ENCODE data around the gene NR5A1. TPM values are rescaled to one million over a fixed set of nuclear protein-coding genes. Genes with fewer than 3 reads are reported as not detected.

The NR5A1 gene
- polyA plus RNA-seq, 3 donors, result not detected

DNA sequence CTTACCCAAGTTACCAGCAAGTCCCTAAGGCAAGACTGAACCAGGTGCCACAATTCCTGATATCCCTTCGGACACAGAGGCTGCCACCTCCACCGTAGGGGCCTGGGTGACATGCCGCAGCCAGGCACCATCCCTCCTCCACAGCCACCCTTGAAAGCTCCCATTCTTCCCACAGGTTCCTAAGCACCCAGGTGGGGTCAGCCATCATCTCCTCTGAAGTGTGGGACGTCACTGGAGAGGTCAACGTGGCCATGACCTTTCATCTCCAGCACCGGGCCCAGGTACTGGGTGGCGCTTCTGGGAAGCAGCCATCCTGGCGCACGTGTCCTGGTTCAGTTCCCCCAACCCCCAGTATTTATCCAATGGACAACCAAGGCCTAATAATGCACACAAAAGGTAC lies 48.8 kb downstream of the NR5A1 start:
- no peak overlapping the region for H3K4me3 ChIP-seq (replicated peaks in 1 of 3; ENCODE audit: low read depth in 2 of 3, low read length in 3 of 3)
- H3K9me3 ChIP-seq (replicated peaks in 1 of 2; ENCODE audit: control insufficient read depth in 1 of 2, insufficient read depth in 1 of 2, low read length in 2 of 2), result no peaks in the 10 kb centered on the region
- no peak overlapping the region for H3K4me2 ChIP-seq (replicated peaks; ENCODE audit: extremely low read depth, low read length, poor library complexity, severe bottlenecking)
- no peaks in the 10 kb centered on the region for H3K4me1 ChIP-seq (ENCODE audit: control insufficient read depth in 1 of 2, insufficient read depth in 2 of 2, low read length in 2 of 2)
- H2AFZ ChIP-seq (ENCODE audit: insufficient read depth, low read depth, low read length, poor library complexity, severe bottlenecking), result no peak overlapping the region
- DNase-seq, result no peak
- H3K9me3 Mint-ChIP-seq, result peaks cover 0 to 8% (median 5%) of the 10 kb centered on the region in 7 donors
- intact Hi-C loops (cut with micrococcal nuclease), result no loop called here
- H3K4me3 Mint-ChIP-seq, result no peak overlapping the region
- H3K27ac Mint-ChIP-seq, result peak overlapping the region in 1 of 7 donors; percentile 33
- no peaks in the 10 kb centered on the region for H3K36me3 Mint-ChIP-seq
- H4K20me1 ChIP-seq (ENCODE audit: insufficient read depth, low read length), result no peaks in the 10 kb centered on the region
- H3K9ac ChIP-seq (ENCODE audit: insufficient read depth, low read length, poor library complexity, severe bottlenecking), result no peak overlapping the region
- TF ChIP-seq, protein P1, sequence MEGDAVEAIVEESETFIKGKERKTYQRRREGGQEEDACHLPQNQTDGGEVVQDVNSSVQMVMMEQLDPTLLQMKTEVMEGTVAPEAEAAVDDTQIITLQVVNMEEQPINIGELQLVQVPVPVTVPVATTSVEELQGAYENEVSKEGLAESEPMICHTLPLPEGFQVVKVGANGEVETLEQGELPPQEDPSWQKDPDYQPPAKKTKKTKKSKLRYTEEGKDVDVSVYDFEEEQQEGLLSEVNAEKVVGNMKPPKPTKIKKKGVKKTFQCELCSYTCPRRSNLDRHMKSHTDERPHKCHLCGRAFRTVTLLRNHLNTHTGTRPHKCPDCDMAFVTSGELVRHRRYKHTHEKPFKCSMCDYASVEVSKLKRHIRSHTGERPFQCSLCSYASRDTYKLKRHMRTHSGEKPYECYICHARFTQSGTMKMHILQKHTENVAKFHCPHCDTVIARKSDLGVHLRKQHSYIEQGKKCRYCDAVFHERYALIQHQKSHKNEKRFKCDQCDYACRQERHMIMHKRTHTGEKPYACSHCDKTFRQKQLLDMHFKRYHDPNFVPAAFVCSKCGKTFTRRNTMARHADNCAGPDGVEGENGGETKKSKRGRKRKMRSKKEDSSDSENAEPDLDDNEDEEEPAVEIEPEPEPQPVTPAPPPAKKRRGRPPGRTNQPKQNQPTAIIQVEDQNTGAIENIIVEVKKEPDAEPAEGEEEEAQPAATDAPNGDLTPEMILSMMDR (IDR thresholded peaks at IDR 0.05), result no peak
- peaks cover 9 to 30% (median 20%) of the 10 kb centered on the region in 3 donors for H3K27me3 Mint-ChIP-seq (ENCODE audit: low read depth in 3 of 3)
- H3K27ac ChIP-seq (ENCODE audit: low read depth in 1 of 2, low read length in 2 of 2), result no peak overlapping the region
- H3K4me1 Mint-ChIP-seq, result no peaks in the 10 kb centered on the region
- H3K36me3 ChIP-seq (replicated peaks in 1 of 2; ENCODE audit: control insufficient read depth in 1 of 2, insufficient read depth in 2 of 2, low read length in 2 of 2), result no peaks in the 10 kb centered on the region
- 96% methylated on average over 7 of the region's 9 CpGs for WGBS (ENCODE audit: insufficient coverage)
- H3K79me2 ChIP-seq (ENCODE audit: insufficient read depth, low read length), result no peaks in the 10 kb centered on the region
- peaks cover 0 to 6% of the 10 kb centered on the region in 2 donors for H3K27me3 ChIP-seq (ENCODE audit: control insufficient read depth in 2 of 2, insufficient read depth in 2 of 2, low read length in 2 of 2)

DNA sequence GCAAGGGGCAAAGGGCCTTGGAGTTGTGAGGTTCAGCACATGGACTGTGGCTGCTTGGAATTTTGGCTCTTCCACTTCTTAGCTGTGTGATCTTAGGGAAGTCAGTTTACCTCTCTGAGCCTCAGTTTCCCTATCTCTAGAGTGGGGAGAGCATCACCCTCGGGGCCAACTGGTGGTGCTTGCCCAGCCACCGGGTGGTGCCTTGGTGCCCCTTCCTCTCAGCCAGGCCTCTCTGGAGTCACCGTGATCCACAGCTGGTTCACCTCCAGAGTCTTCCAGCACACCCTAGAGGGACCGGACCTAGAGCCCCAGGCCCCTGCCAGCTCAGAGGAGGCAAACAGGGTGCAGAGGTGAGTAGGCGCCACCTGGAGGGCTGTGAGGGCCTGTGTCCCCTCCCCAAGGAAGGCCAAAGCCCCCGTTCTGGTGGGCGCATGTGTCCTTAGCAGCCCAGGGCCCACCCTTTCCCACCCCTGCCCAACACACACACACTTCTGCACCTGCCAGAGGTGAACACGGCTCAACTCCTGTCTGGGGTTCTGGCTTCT lies 49.2 kb downstream of the NR5A1 start:
- no peak overlapping the region for H3K27ac ChIP-seq (ENCODE audit: low read depth in 1 of 2, low read length in 2 of 2)
- H4K20me1 ChIP-seq (ENCODE audit: insufficient read depth, low read length), result no peaks in the 10 kb centered on the region
- no peak overlapping the region for H3K9ac ChIP-seq (ENCODE audit: insufficient read depth, low read length, poor library complexity, severe bottlenecking)
- no peaks in the 10 kb centered on the region for H3K36me3 ChIP-seq (replicated peaks in 1 of 2; ENCODE audit: control insufficient read depth in 1 of 2, insufficient read depth in 2 of 2, low read length in 2 of 2)
- intact Hi-C loops (cut with micrococcal nuclease), result no loop called here
- no peak for DNase-seq
- no peak overlapping the region for H3K4me2 ChIP-seq (replicated peaks; ENCODE audit: extremely low read depth, low read length, poor library complexity, severe bottlenecking)
- peaks cover 0 to 5% (median 4%) of the 10 kb centered on the region in 7 donors for H3K9me3 Mint-ChIP-seq
- peaks cover 7 to 31% (median 20%) of the 10 kb centered on the region in 3 donors for H3K27me3 Mint-ChIP-seq (ENCODE audit: low read depth in 3 of 3)
- H3K4me3 Mint-ChIP-seq, result no peak overlapping the region
- H3K4me1 Mint-ChIP-seq, result no peaks in the 10 kb centered on the region
- 92% methylated on average over 5 of the region's 8 CpGs for WGBS (ENCODE audit: insufficient coverage)
- H3K36me3 Mint-ChIP-seq, result no peaks in the 10 kb centered on the region
- H3K4me1 ChIP-seq (ENCODE audit: control insufficient read depth in 1 of 2, insufficient read depth in 2 of 2, low read length in 2 of 2), result peaks cover 0 to 5% of the 10 kb centered on the region in 2 donors
- no peaks in the 10 kb centered on the region for H3K9me3 ChIP-seq (replicated peaks in 1 of 2; ENCODE audit: control insufficient read depth in 1 of 2, insufficient read depth in 1 of 2, low read length in 2 of 2)
- TF ChIP-seq, protein P1 (IDR thresholded peaks at IDR 0.05), result no peak
- no peak overlapping the region for H3K27ac Mint-ChIP-seq
- no peak overlapping the region for H2AFZ ChIP-seq (ENCODE audit: insufficient read depth, low read depth, low read length, poor library complexity, severe bottlenecking)
- H3K27me3 ChIP-seq (ENCODE audit: control insufficient read depth in 2 of 2, insufficient read depth in 2 of 2, low read length in 2 of 2), result peaks cover 0 to 2% of the 10 kb centered on the region in 2 donors
- H3K79me2 ChIP-seq (ENCODE audit: insufficient read depth, low read length), result no peaks in the 10 kb centered on the region
- no peak overlapping the region for H3K4me3 ChIP-seq (replicated peaks in 1 of 3; ENCODE audit: low read depth in 2 of 3, low read length in 3 of 3)
